GM19463 (cell line): Measurements from ENCODE around the gene CRYAB.

Experiments
- ATAC-seq: cut with Tn5 transposase; IDR thresholded peaks from one replicate; pipeline ENCODE4 v1.9.1; 2021; ENCODE audit warnings: mild to moderate bottlenecking, moderate library complexity; ENCODE audit not compliant: unreplicated experiment

Gene CRYAB, protein sequence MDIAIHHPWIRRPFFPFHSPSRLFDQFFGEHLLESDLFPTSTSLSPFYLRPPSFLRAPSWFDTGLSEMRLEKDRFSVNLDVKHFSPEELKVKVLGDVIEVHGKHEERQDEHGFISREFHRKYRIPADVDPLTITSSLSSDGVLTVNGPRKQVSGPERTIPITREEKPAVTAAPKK

GRCh38 chr11:111911563-111912401 is at the start of gene CRYAB:
Gene CRYAB (minus strand): TSS chr11:111911770. CDS start chr11:111911724, 46 bp downstream.
- no peak for ATAC-seq

DNA sequence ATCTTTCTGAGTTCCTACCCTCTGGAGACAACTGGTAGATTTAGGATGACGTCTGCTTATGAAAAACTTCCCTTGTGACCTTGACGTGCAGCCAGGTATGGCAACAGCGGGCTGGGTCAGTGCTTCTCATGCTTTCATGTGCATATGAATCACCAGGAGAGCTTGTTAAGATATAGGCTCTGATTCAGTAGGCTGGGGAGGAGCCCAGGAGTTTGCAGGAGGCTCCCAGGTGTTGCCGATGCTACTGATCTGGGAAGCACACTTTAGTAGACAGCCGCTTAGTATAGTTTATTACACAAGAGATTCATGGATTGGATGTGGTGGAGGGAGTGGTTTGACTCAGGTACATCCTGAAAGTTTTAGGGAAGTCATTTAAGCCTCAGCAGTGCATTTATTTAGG is 49.3 kb upstream of the CRYAB start:
- no peak for ATAC-seq

GRCh38 chr11:111957663-111958444 is 46.3 kb upstream of the CRYAB start:
- no peak for ATAC-seq

GRCh38 chr11:111954154-111954553 is 42.6 kb upstream of the CRYAB start:
- no peak for ATAC-seq

- ATAC-seq = no peak
Measured at GRCh38 chr11:111951565-111951964, 40.0 kb upstream of the CRYAB start.

DNA sequence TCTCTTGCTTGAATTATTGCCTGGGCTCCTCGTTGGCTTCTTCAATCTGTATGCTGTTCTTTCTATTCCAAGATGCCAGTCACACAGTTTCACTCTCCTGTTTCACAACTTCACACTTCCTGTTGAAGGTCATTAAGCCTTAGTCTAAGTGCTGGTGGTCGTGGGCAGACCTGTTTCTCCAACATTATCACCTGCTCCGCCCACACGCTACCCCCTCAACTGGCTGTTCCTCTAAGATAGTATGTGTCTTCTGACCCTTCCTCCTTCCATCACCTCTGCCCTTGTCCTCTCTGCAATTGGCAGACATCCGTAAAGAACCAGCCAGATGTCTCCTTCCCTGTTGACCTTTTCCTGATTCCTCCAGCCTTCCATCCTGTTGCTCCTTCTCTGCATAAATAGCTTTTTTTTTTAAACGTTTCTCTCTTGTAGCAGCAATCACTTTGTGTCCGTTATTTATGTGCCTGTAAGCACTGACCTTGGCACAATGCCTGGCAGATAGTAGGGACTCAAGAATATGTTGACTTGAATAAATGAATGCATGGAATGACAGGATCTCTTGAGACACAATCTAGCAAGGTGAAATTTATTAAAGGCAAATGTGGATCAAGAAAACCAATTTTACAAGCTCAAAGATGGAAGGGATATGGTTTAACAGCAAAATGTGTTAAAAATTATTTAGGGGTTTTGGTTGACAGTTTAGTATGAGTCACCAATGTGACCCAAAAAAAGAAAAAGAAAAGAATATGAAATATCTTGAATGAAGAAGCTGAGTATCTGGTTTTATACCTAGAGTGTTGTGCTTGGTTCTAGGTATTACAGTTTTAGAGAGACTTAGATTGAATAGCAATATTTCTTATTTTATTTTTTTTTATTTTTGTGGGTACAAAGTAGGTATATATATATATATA is 38.2 kb upstream of the CRYAB start:
- no peak for ATAC-seq

- no peak for ATAC-seq
Measured at GRCh38 chr11:111947143-111947542, 35.6 kb upstream of the CRYAB start.

DNA sequence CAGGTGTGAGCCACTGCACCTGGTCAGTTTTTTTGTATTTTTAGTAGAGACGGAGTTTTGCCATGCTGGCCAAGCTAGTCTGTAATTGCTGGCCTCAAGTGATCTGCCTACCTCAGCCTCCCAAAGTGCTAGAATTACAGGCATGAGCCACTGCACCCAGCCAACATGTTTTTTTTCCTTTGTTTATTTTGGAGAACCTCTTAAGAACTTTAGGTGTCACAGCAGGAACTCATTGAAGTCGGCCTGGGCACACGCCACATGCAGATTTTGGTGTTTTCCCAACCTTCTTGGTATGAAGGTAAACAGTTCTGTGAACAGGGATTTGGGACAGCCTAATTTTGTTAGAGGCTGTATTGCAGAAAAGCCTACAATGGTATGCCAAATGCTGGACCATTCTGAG is 34.9 kb upstream of the CRYAB start:
- no peak for ATAC-seq

- ATAC-seq = no peak
Measured at GRCh38 chr11:111945198-111945597, 33.6 kb upstream of the CRYAB start.

- no peak for ATAC-seq
Measured at GRCh38 chr11:111944651-111945051, 33.1 kb upstream of the CRYAB start.

DNA sequence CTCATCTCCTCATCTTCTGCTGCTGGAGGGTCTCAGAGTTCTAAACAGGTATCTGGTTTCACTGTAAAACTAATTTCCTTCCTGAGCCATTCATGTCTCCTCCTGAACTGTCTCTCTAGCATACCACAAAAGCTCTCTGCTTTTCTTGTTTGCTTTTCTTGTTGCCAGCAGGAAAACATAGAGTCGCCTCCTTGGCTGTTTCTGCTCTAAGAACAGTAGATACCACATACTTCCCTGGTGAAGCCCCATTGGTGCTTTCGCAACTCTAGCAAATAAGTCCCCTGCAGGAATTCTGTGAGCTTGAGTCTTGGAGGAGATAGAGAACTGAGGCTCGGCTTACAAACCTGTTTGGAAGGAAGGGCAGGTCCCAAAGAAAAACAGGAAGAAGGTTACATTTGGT is 32.6 kb upstream of the CRYAB start:
- ATAC-seq = no peak

DNA sequence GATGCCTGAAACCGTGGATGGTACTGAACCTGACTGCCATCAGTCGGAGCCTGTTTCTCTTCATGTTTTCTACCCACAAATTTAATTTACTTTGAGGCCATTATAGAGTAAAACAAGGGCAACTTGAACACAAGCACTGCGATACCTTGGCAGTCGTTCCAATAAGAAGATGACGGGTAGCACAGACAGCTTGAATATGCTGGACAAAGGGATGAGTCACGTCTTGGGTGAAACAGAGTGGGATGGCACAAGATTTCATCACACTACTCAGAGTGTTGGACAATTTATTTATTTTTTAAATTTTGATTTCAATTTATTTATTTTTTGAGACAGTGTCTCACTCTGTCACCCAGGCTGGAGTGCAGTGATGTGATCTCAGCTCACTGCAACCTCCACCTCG is 31.3 kb upstream of the CRYAB start:
- no peak for ATAC-seq

DNA sequence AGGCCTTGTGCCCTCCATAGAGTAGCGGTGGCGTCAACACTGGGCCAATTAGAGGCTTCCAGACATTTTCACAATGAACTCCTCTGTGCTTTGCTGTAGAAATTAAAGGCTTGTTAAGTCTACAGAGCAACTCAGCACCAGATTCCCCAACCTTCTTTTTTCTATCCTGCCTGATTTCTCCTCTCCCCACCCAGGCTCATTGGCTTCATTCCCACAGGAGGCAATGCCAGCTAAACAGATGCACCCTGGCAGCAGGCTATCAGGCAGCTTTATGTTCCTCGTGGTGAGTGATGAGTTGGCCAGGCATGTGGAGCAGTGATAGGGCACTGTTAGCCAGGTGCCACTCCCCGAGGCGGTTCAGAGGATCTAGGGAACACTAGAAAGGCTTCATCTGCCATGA is 30.4 kb upstream of the CRYAB start:
- no peak for ATAC-seq

GRCh38 chr11:111939836-111940604 is 28.4 kb upstream of the CRYAB start:
- ATAC-seq = no peak

DNA sequence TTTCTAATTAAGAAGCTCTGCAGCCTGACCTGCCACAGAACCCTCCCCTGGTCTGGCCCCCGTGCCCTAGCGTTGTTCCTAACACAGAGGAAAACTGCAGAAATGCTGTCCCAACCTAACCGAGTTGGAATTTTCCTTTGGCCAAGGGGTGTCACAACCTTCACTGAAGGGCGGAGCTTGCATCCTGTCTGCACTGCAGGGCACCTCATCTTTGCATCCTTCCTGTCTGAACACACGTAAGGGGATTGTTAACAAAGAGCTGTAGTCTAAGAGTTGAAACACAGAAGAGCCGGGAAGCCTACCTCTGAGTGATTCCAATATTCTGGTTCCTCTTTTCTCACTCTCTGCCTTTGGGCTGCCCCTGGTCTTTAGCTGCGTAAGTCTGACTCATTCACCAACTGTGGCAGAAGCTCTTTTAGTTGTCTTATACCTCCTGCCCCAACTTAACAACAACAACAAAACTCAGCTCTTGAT is 27.2 kb upstream of the CRYAB start:
- ATAC-seq = peak; percentile 88

DNA sequence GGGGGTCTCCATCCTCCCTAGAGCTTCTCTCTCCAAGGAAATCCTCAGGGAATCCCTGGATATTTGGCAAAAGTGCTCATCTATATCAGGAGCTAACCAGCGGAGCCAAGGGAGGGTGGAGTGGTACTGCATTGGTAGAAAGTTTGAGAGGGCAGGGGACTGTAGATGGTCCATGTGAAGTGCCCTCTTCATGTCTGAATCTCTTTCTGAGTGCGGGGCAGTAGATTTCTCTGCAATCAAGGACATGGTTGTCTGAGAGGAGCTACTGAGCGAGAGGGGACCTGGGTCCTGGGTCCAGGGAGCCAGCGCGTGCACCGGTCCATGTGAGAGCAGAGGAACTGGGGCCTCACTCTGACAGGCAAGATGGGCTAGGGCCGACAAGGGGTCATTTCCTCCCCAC is 26.3 kb upstream of the CRYAB start:
- no peak for ATAC-seq

DNA sequence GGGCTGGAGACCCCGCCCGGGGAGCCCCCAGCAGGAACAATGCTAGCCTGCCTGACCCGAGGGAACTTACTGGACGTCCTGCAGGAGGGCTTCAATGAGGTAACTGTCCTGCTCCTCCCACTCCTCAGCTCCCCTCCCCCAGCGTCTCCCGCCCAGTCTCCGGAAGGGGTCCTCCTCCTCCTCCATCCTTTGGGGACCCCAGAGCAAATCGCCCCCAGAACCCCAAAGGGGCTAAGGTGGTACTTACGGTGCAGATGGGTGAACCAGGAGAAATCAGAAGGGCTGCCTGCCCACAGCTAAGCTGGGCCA is 25.8 kb upstream of the CRYAB start:
- no peak for ATAC-seq

- ATAC-seq = no peak
Measured at GRCh38 chr11:111936040-111936540, 24.5 kb upstream of the CRYAB start.

DNA sequence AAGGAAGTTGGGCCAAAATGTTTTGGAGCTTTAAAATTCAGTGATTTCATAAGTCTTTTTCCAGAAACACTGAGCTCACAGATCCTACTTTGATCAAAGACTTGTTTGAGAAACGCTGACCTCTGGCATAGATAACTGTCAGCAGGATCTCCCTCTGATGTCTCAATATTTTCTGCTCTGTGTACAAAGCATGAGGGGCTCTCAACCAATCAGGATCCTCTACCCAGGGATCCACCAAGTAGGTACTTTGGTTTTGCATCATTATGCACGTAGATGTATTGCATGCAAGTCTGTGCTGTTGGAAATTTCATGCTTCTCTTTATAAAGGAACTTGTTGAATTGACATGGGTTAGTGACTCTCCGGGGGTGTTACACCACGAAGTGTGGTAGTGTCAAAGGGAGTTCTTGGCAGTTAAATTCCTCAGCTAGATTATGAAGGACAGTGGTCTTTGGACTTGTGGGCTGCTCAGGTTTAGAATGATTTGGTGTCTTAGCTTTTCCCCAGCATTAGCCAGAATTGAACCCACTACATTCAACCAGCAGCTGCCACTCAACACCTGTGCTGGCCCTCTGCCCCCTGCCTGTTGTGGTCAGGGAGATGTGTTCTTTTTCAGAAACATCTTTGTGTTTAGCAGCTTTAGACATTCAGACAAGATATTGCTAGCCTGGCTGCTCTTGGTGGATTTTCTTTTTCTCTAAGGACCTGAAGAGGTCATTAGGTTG is 23.9 kb upstream of the CRYAB start:
- no peak for ATAC-seq
